HepG2 (cell line): ENCODE results near the gene FABP6. TPM values are rescaled to one million over a fixed set of nuclear protein-coding genes. Genes with fewer than 3 reads are reported as not detected.

ENCODE experiments used
- ATAC-seq: fragments of 200-7000 bp; cut with Tn5 transposase; 3 replicates; pipeline ENCODE4 v1.9.1; 2020; ENCODE audit warnings: mild to moderate bottlenecking, moderate library complexity
- BruUV-seq: library from RNA; stranded (reverse); fragments of 400-500 nt; replicated peaks from 2 replicates; lab custom pipeline; 2021; lab: Mats Ljungman, UMichigan
- CTCF ChIA-PET: fragments of 300-600 bp; formaldehyde crosslinking; extraction: SDS; loops from one replicate; lab custom pipeline; 2021; ENCODE audit warnings: low total read pairs, inconsistent platforms, low intra/inter-chr PET ratio; lab: Yijun Ruan, JAX
- POLR2A ChIA-PET: fragments of 350-600 bp; sonication (Branson Sonifier 250); formaldehyde crosslinking; loops from one replicate; lab custom pipeline; 2020; ENCODE audit warnings: antibody characterized with exemption, inconsistent platforms; lab: Yijun Ruan, JAX
- DNase-seq: peaks from one replicate; pipeline ENCODE4 v3.0.0-alpha.2; 2015; ENCODE audit warnings: low spot score
- FAIRE-seq: peaks from 3 replicates; lab custom pipeline; 2011; peaks lifted over from hg19 to GRCh38; lab: Jason Lieb, UNC
- H2AFZ ChIP-seq: one replicate; pipeline ENCODE4 v1.6.1; 2011; ENCODE audit warnings: low read length, inconsistent platforms
- H3K27ac ChIP-seq: fragments of 300-600 bp; 3 replicates; pipeline ENCODE4 v1.8.0; 2011; ENCODE audit warnings: mixed run types, mild to moderate bottlenecking, mixed read lengths, low read length, inconsistent platforms; ENCODE audit not compliant: insufficient read depth; ENCODE audit errors: extremely low read length
- H3K27me3 ChIP-seq, 2 experiments: fragments of 200-600 bp in 1 of 2; 2 replicates in 1 of 2; 3 replicates in 1 of 2; pipeline versions ENCODE4 v1.6.0 to v1.8.0; 2011; ENCODE audit warnings: low read length in 2 of 2, mild to moderate bottlenecking in 2 of 2, moderate library complexity in 2 of 2, inconsistent platforms in 1 of 2; ENCODE audit not compliant: insufficient read depth in 2 of 2, control insufficient read depth in 1 of 2
- H3K36me3 ChIP-seq, 2 experiments: fragments of 200-600 bp in 1 of 2; replicated peaks in 1 of 2; 2 replicates in 1 of 2; 3 replicates in 1 of 2; pipeline versions ENCODE4 v1.5.1 to v1.8.0; 2011; ENCODE audit warnings: low read length in 2 of 2, inconsistent platforms in 1 of 2; ENCODE audit not compliant: insufficient read depth in 2 of 2, control insufficient read depth in 1 of 2
- H3K4me1 ChIP-seq: 2 replicates; pipeline ENCODE4 v1.5.1; 2012; ENCODE audit warnings: low read length, inconsistent platforms; ENCODE audit not compliant: insufficient read depth
- H3K4me2 ChIP-seq: 2 replicates; pipeline ENCODE4 v1.6.0; 2011; ENCODE audit warnings: low read depth, low read length, inconsistent platforms
- H3K4me3 ChIP-seq, 3 experiments: fragments of 200-600 bp in 1 of 3; sonication (generic), shearing (Covaris generic) in 1 of 3; replicated peaks in 1 of 3; 2 replicates each; pipeline ENCODE4 v1.5.1; 2011 to 2016; ENCODE audit warnings: low read length in 3 of 3, inconsistent platforms in 2 of 3, low read depth in 2 of 3, mild to moderate bottlenecking in 2 of 3, control low read depth in 1 of 3, mixed read lengths in 1 of 3; ENCODE audit not compliant: insufficient read depth in 1 of 3
- H3K79me2 ChIP-seq: one replicate; pipeline ENCODE4 v1.6.1; 2011; ENCODE audit warnings: low read length, inconsistent platforms; ENCODE audit not compliant: insufficient read depth
- H3K9ac ChIP-seq: 2 replicates; pipeline ENCODE4 v1.6.0; 2011; ENCODE audit warnings: mild to moderate bottlenecking, low read depth, low read length, inconsistent platforms; ENCODE audit not compliant: insufficient read depth
- H3K9me3 ChIP-seq: 2 replicates; pipeline ENCODE4 v1.5.1; 2012; ENCODE audit warnings: mild to moderate bottlenecking, low read length
- H4K20me1 ChIP-seq: 2 replicates; pipeline ENCODE4 v1.6.0; 2011; ENCODE audit warnings: inconsistent platforms, mild to moderate bottlenecking, low read length, moderate library complexity; ENCODE audit not compliant: insufficient read depth
- DNMT3B ChIP-seq: conservative IDR thresholded peaks from 2 replicates; pipeline ENCODE4 v1.6.1; 2016; ENCODE audit warnings: missing biosample characterization, control low read depth
- ELF4 ChIP-seq: sonication (generic); formaldehyde crosslinking; IDR thresholded peaks from 2 replicates; pipeline ENCODE4 v1.5.0; 2020; ENCODE audit warnings: missing genetic modification reagents, mild to moderate bottlenecking, moderate library complexity, borderline replicate concordance
- KLF13 ChIP-seq: sonication (generic); formaldehyde crosslinking; IDR thresholded peaks from 2 replicates; pipeline ENCODE4 v1.4.0; 2020; ENCODE audit warnings: mild to moderate bottlenecking, missing genetic modification reagents
- KLF6 ChIP-seq: IDR thresholded peaks from 2 replicates; pipeline ENCODE4 v1.8.0; 2016; ENCODE audit warnings: missing biosample characterization, missing genetic modification reagents
- NFE2 ChIP-seq: sonication (generic); formaldehyde crosslinking; IDR thresholded peaks from 2 replicates; pipeline ENCODE4 v1.4.0; 2020; ENCODE audit warnings: missing genetic modification reagents
- REXO4 ChIP-seq: sonication (generic); formaldehyde crosslinking; IDR thresholded peaks from 2 replicates; pipeline ENCODE4 v1.8.0; 2022; ENCODE audit warnings: missing genetic modification reagents, mild to moderate bottlenecking, borderline replicate concordance
- SKIL ChIP-seq: sonication (generic); formaldehyde crosslinking; IDR thresholded peaks from 2 replicates; pipeline ENCODE4 v1.8.0; 2022; ENCODE audit warnings: missing genetic modification reagents, mild to moderate bottlenecking, moderate library complexity, borderline replicate concordance
- ZNF510 ChIP-seq: sonication (generic); formaldehyde crosslinking; IDR thresholded peaks from 2 replicates; pipeline ENCODE4 v1.4.0; 2020; ENCODE audit warnings: low read depth, mild to moderate bottlenecking, missing genetic modification reagents
- ZNF816 ChIP-seq: sonication (generic); formaldehyde crosslinking; IDR thresholded peaks from 2 replicates; pipeline ENCODE4 v1.8.0; 2022; ENCODE audit warnings: missing genetic modification reagents, mild to moderate bottlenecking, borderline replicate concordance
- WGBS: methylation state at CpG from one replicate; pipeline ENCODE4 v1.1.6; 2017; ENCODE audit warnings: low lambda C conversion rate; 5-methylcytosine and 5-hydroxymethylcytosine counted together
- in situ Hi-C: cut with HindIII; loops from 2 replicates; pipeline ENCODE4 v1.10.0; 2017; ENCODE audit warnings: low pct_unique_long_range_greater_than_20kb; ENCODE audit not compliant: extremely low pct_ligation_motif_present
- intact Hi-C: fragments of 100-400 bp; cut with micrococcal nuclease; formaldehyde crosslinking; loops from one replicate; pipeline ENCODE4 v1.10.0; 2022; ENCODE audit not compliant: unreplicated experiment
- polyA plus RNA-seq, 8 experiments: library from polyadenylated mRNA; depleted of rRNA in 3 of 8; stranded (reverse) in 7 of 8; unstranded in 1 of 8; fragments of >200 nt; fragmentation: Illumina TruSeq in 4 of 8; extraction: Trizol in 4 of 8; gene quantifications; 2 replicates each; pipeline versions ENCODE4 v1.2.1 to v1.2.3, GENCODE V29; 2011 to 2016; ENCODE audit warnings: low read depth in 4 of 8, missing spikeins in 1 of 8, mixed read lengths in 1 of 8; ENCODE audit not compliant: insufficient read depth in 1 of 8
- total RNA-seq, 5 experiments: library from RNA; depleted of rRNA; stranded (reverse); fragments of >200 nt; fragmentation: Illumina TruSeq; extraction: Trizol; gene quantifications; 2 replicates each; pipeline ENCODE4 v1.2.3, GENCODE V29; 2016; ENCODE audit warnings: low read depth in 1 of 5
- TF ChIP-seq, protein P1 (sequence below): sonication (generic); formaldehyde crosslinking; IDR thresholded peaks from 2 replicates; pipeline ENCODE4 v1.5.0; 2020; ENCODE audit warnings: mild to moderate bottlenecking, low read depth, missing genetic modification reagents, borderline replicate concordance
- TF ChIP-seq, protein P2 (sequence below): IDR thresholded peaks from 2 replicates; pipeline ENCODE4 v1.6.1; 2016; ENCODE audit warnings: control low read depth
- TF ChIP-seq, protein P3 (sequence below): sonication (generic); formaldehyde crosslinking; IDR thresholded peaks from 2 replicates; pipeline ENCODE4 v1.5.0; 2020; ENCODE audit warnings: mild to moderate bottlenecking, missing genetic modification reagents

The FABP6 gene
- total and polyA plus RNA-seq, 2 of the 13 experiments (the other 11 are each of a cell fraction or from before 2014, with no cell fraction given): 0.13 TPM; not detected in 1

DNA sequence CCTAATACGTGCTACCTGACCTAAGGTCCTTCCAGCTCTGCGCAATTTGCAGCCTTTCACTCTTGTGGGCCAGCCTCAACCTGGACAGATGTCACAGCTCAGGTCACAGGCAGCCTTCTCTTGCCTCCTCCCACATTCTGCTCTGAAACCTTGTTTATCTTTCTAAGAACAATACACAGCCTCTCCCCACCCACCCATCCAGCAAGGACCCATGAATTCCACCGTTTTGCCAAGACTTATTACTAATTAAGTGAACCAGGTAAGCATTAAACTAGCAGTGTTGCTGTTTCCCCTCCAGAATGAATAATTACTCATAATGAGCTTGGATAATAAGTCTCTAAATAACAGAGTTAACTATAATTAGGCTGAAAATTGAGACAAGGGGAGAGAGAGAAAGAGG is 11.0 kb downstream of the FABP6 start:
- H3K4me1 ChIP-seq: no peaks in the 10 kb centered on the region
- H4K20me1 ChIP-seq: no peaks in the 10 kb centered on the region
- H3K79me2 ChIP-seq: no peaks in the 10 kb centered on the region
- in situ Hi-C loops: no loop called here
- H3K36me3 ChIP-seq: no peaks in the 10 kb centered on the region
- ChIA-PET POLR2A (no interaction called here), CTCF (no interaction called here)
- no peak overlapping the region for H2AFZ ChIP-seq
- intact Hi-C loops: no loop called here
- H3K27ac ChIP-seq: no peak overlapping the region
- ATAC-seq (no peak), FAIRE-seq (no peak), DNase-seq (no peak)
- TF ChIP-seq, protein P1, sequence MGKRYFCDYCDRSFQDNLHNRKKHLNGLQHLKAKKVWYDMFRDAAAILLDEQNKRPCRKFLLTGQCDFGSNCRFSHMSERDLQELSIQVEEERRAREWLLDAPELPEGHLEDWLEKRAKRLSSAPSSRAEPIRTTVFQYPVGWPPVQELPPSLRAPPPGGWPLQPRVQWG: no peak
- no peak for TF ChIP-seq ZNF816
- TF ChIP-seq SKIL: no peak
- no peak for TF ChIP-seq DNMT3B (CRISPR knock-in tag)
- TF ChIP-seq NFE2: no peak
- no peak for TF ChIP-seq ZNF510
- no peak for TF ChIP-seq KLF6
- TF ChIP-seq, protein P2, sequence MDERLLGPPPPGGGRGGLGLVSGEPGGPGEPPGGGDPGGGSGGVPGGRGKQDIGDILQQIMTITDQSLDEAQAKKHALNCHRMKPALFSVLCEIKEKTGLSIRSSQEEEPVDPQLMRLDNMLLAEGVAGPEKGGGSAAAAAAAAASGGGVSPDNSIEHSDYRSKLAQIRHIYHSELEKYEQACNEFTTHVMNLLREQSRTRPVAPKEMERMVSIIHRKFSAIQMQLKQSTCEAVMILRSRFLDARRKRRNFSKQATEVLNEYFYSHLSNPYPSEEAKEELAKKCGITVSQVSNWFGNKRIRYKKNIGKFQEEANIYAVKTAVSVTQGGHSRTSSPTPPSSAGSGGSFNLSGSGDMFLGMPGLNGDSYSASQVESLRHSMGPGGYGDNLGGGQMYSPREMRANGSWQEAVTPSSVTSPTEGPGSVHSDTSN (CRISPR knock-in tag): no peak
- no peak for TF ChIP-seq KLF13 (CRISPR knock-in tag)
- TF ChIP-seq, protein P3, sequence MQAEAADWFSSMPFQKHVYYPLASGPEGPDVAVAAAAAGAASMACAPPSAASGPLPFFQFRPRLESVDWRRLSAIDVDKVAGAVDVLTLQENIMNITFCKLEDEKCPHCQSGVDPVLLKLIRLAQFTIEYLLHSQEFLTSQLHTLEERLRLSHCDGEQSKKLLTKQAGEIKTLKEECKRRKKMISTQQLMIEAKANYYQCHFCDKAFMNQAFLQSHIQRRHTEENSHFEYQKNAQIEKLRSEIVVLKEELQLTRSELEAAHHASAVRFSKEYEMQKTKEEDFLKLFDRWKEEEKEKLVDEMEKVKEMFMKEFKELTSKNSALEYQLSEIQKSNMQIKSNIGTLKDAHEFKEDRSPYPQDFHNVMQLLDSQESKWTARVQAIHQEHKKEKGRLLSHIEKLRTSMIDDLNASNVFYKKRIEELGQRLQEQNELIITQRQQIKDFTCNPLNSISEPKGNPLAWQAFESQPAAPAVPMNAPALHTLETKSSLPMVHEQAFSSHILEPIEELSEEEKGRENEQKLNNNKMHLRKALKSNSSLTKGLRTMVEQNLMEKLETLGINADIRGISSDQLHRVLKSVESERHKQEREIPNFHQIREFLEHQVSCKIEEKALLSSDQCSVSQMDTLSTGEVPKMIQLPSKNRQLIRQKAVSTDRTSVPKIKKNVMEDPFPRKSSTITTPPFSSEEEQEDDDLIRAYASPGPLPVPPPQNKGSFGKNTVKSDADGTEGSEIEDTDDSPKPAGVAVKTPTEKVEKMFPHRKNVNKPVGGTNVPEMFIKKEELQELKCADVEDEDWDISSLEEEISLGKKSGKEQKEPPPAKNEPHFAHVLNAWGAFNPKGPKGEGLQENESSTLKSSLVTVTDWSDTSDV (CRISPR knock-in tag): no peak
- no peak for TF ChIP-seq REXO4 (CRISPR knock-in tag)
- no peak for TF ChIP-seq ELF4 (CRISPR knock-in tag)
- H3K9ac ChIP-seq: no peak overlapping the region
- H3K4me3 ChIP-seq: no peak overlapping the region
- H3K9me3 ChIP-seq: no peaks in the 10 kb centered on the region
- WGBS: 19% methylated on average over 3 of the region's 3 CpGs
- BruUV-seq: no TSS peak
- no peak overlapping the region for H3K4me2 ChIP-seq
- no peaks in the 10 kb centered on the region for H3K27me3 ChIP-seq
